ENCODE measurements around the gene RPTOR.

DNA sequence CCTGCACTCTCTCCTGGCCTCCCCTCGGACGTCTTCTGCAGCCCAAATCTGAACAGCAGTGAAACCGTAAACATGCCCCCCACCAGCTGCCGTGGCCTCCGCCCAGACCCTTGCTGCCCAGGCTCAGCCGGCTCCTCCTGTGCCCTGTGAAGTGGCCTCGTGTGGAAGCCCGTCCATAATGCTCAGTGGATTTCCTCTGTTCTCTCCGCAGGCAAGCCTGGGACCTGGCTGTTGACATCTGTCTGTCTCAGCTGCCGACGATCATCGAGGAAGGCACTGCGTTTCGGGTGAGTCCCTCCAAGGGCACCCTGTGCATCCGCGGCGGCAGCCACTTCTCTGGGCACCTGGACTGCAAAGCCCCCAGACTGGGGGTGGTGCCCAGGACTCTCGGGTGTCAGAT lies 293.1 kb downstream of the RPTOR start:
- TF ChIP-seq POLR2AphosphoS5 (IDR thresholded peaks at IDR 0.05; ENCODE audit: low read depth, low read length) (no peak), TAF1 (IDR thresholded peaks at IDR 0.05; ENCODE audit: low read depth, low read length) (no peak), POLR2A (IDR thresholded peaks at IDR 0.05; ENCODE audit: low read depth, low read length) (no peak)

All from GM12891 (cell line).